ENCODE results near the gene ETFDH.
"Not testable (repeated sequence)": the region's sequence is repeated elsewhere in the genome, so short reads cannot be mapped to it uniquely, and the experiment has no call there.

Gene ETFDH

DNA sequence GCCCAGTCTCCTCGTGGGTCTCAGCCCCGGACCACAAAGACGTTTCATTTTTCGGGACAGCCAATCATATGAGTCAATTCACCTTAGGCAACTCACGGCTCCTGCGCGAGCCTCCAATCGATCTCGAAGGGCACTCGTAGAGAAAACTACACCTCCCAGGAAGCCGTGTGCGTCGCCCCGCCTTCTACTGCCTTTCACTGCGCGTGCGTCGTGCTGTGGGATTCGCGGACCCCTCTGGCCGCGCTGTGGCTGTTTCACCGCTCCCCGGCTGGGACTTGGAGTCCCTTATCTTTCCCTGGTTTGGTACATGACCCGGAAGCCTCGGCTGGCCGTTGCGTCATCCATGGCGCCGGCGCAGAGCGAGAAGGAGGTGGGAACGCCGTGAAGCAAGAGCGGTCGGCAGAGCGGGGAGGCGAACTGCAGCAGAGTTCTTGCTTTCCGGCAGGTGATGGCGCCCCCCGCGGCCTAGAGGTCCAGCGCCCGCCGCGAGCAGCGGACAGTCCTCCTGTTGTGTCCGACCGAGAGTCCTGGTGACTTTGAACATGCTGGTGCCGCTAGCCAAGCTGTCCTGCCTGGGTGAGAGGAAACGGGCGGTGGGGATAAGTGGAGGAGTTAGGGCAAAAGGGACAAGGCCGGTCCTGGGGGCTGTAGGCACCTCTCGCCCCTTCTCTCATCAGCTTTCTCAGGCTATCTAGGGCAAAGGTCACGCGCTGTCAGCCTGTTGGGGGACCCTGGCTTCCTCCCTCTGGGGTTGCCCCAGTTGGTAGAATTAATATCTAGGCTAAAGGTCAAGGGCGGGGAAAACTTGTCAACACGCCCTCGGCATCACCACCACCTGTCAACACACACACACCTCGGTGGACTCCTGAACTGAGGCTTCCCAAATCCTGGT, at the start of gene ETFDH:
Gene ETFDH (plus strand): TSS at position 382 of the 892 bp plus-strand sequence. CDS start 161 bp downstream, at position 543.
- DNase-seq (ENCODE audit: low read depth in 3 of 3), result peak; percentile 90 to 98 (median 94)

DNA sequence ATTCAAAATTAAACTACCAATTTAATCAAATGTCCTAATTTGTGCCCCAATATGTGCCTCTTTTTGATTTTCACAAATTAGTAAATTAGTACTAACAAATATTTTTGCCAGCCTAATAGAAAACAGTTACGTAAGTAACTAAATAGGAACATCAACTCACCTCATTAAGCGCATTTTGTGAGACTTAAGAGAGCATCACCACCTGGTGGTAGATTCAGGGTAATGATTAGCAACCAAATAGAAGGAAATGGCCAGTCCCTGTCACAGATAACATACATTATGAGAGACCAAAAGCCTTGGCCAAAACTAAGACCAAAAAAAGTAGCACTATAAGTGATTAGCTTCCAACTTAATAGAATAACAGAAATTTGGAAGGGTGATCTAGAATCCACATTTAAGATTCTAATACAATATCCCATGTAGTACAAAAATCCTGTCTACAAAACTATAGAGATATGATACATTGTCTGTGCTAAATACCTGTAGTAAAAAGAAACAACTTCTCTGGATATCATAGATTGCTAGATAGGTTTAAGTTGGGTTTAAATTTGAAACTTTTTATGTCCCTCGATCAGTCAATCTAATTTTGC, 47.1 kb upstream of the ETFDH start:
- DNase-seq (ENCODE audit: low read depth in 3 of 3), result no peak

DNA sequence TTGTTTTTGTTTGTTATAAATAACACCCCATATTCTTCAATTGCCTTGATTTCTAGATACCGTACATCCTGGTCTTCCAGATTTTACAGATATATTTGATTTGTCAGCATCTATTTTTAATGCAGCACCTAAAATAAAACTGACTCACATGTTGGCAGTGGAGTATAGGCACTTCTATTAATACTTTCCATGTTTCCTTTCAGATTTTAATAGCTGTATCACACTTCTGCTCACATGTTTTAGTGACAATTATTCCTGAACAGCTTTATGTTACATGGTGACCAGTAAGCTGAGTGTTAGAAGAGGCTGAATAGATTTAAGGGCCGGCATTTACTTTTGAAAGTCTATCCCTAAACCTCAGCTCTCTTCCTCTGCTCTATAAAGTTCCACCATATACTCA, 46.6 kb upstream of the ETFDH start:
- DNase-seq (ENCODE audit: low read depth in 3 of 3), result no peak

DNA sequence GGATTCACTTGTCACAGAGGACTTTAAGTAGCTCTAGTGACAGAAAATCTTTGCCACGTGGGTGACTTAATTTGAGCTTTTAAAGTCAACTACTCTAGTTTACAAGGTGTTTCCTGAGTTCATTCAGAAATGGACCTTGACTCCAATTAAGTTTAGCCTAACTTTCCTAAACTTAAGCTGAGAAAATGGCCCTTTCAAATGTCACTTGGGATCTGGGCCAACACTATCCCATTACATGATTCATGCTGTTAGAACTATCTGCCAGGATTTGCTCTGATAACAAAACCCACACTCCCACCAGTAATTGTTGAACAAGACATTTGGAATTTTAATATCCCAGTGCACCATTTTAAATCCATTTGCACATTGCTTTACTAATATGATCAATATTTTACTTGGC, 41.2 kb upstream of the ETFDH start:
- no peak for DNase-seq (ENCODE audit: low read depth in 3 of 3)

DNA sequence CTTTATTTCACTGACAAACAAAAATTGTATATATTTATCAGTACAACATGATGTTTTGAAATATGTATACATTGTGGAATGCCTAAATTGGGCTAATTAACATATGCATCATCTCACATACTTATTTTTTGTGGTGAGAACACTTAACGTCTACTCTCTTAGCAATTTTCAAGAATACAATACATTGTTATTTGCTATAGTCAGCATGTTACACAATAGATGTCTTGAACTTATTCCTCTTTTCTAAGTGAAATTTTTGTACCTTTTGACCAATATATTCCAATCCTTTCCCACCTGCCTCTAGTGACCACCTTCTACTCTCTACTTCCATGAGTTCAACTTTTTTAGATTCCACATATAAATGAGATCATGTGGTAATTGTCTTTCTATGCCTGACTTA, 35.5 kb upstream of the ETFDH start:
- no peak for DNase-seq (ENCODE audit: low read depth in 3 of 3)

DNA sequence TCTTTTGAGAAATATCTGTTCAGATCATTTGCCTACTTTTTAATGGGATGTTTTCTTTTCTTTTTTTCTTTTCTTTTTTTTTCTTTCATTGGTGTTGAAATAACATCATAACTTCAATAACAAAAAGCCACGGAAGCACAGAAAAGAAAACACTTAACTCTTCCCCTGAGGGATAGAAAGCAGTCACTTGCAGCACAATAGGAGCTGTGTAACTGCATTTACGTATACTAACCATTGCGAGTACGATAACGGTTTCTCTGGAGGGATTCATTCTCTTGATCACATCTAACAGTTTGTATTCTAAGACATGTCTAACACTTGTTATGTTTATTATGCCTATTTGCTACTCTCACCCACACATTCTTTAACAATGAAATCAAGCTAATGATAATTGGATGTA, 27.7 kb upstream of the ETFDH start:
- no peak for DNase-seq (ENCODE audit: low read depth in 3 of 3)

DNA sequence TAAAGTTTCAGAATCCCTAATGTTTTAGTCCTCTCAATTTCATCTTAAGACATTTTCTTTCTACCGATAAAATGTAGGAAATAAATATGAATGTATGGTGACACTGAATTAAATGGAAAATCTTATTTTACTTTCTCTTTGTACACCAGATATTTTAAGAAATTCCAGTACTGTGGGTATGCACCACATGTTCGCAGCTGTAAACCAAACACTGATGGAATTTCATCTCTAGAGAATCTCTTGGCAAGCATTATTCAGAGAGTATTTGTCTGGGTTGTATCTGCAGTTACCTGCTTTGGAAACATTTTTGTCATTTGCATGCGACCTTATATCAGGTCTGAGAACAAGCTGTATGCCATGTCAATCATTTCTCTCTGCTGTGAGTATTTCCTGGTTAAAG, 27.3 kb upstream of the ETFDH start:
- no peak for DNase-seq (ENCODE audit: low read depth in 3 of 3)

DNA sequence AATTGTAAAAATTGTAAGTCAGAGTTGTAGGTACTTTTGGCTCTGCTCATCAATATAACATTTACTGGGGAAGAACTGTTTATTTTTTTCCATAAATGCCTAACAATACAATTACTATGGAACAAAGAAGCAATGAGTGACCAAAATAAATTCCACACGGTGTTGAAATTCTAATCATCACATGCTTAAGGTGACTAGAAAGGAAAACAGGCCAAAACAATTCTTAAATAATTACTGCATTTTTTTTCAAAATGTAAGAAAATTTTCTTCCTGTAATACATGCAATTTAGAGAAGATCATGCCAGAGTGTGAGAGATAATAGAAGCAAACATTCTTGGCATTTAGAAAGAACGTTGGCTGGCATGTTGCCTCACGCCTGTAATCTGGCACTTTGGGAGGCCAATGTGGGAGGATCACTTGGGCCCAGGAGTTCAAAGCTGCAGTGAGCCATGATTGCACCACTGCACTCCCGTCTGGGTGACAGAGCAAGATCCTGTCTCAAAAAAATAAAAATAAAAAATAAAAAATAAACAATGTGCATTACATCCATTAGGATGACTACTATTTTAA, 22.9 kb upstream of the ETFDH start:
- no peak for DNase-seq (ENCODE audit: low read depth in 3 of 3)

DNA sequence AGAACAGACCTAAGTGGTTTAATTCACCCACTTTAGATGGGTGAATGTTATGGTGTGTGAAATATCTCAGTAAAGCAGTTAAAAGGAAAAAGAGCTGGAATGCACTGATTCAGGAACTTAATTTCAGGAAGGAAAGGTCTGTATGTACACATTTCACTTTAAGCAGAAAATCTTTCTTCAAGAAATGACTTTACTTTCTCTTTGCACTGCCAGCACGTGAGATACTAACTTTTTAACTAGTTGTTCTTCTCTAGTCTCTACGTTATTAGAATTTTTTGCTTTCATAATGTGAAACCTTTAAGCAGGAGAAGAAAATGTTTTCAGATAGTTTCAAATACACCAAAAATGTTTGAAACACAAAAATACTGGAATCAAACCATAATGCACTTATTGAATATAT, 19.2 kb upstream of the ETFDH start:
- DNase-seq (ENCODE audit: low read depth in 3 of 3), result no peak

DNA sequence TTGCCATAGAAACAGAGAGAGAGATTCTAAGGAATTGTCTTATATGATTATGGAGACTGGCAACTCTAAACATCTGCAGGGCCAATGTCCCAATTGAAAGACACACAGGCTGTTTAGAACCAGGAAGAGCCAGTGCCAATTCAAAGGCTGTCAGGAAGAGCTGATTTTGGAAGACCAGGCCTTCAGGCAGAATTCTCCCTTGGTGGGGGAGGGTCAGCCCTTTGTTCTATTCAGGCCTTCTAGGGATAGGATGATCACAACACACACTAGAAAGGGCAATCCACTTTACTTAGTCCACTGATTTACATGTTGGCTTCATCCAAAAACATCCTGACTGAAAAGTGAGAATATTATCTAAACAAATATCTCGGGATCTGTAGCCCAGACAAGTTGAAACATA, 15.7 kb upstream of the ETFDH start:
- no peak for DNase-seq (ENCODE audit: low read depth in 3 of 3)

DNA sequence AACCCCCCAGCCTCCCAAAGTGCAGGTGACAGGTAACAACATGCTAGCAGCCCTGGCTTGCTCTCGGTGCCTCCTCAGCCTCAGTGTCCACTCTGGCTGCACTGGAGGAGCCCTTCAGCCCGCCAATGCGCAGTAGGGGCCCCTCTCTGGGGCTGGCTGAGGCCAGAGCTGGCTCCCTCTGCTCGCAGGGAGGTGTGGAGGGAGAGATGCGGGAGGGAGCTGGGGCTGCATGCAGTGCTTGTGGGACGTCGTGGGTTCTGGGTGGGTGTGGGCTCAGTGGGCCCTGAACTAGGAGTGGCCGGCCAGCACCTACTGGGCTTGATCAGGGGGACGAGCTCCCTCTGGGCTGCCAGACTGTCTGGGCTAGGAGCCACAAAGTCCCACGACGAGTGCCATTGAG, 14.8 kb upstream of the ETFDH start:
- DNase-seq (ENCODE audit: low read depth in 3 of 3), result no peak

DNA sequence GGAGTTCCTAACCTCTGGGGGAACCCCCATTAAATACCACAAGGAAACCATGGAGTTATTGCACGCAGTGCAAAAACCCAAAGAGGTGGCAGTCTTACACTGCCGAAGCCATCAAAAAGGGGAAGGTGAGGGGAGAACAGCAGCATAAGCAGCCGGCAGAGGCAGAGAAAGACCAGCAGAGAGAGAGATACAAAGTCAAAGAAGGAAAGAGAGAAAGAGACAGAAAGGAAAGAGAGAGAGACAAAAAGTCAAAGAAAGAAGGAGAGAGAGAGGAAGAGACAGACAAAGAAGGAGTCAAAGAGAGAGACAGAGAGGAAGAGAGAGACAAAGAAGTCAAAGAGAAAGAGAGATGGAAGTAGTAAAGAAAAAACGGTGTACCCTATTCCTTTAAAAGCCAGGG, 8.8 kb upstream of the ETFDH start:
- not testable (repeated sequence) for DNase-seq (ENCODE audit: low read depth in 3 of 3)

DNA sequence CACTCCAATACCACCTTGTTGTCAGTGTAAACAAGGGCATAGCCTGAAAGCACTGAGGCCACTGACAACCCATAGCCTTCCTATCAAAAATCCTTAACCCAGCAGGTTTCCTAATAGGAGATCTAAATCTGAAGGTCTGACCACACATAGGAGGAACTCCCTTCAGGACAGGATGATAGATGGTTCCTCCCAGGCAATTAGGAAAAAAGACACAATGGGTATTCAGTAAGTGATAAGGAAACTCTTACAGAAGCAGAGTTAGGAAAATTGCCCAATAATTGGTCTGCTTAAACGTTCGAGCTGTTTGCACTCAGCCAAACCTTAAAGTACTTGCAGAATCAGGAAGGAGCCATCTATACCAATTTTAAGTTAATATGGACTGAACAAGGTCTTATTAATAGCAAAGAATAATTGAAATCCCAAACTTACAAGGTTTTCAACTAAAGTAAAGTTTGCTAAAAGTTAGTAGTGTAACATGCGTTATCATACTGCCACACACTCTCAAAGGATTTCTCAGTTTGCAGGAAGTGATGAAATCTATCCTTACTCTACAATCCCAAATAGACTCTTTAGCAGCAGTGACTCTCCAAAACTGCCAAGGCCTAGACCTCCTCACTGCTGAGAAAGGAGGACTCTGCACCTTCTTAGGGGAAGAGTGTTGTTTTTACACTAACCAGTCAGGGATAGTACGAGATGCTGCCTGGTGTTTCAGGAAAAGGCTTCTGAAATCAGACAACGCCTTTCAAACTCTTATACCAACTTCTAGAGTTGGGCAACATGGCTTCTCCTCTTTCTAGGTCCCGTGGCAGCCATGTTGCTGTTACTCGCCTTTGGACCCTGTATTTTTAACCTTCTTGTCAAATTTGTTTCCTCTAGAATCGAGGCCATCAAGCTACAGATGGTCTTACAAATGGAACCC, 8.1 kb upstream of the ETFDH start:
- not testable (repeated sequence) for DNase-seq (ENCODE audit: low read depth in 3 of 3)

DNA sequence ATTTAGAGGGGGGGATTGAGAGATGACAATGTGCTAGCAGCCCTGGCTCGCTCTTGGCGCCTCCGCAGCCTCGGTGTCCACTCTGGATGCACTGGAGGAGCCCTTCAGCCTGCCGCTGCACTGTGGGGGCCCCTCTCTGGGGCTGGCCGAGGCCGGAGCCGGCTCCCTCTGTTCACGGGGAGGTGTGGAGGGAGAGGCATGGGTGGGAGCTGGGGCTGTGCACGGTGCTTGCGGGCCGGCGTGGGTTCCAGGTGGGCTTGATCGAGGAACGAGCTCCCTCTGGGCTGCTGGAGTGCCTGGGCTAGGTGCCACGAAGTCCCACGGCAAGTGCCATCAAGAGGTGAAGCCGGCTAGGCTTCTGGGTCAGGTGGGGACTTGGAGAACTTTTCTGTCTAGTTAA, 7.3 kb upstream of the ETFDH start:
- DNase-seq (ENCODE audit: low read depth in 3 of 3), result no peak

DNA sequence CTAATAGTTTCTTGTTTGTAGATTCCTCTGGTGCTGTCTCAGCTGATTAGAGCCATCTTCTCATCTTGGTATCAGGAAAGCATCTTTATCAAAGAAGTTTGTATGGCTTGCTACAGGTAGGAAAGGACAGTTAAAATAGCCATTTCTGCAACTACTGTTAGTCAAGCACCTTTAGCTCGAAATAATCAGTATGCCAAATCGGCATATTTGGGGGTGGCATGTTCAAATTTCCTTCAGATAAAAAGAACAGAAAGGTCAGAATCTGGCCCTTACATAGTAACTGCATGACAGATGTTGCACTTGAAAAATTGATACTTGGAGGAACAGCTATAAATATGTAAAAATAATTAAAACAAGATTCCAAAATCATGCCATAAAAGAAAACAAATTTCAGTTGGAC, 5.2 kb upstream of the ETFDH start:
- no peak for DNase-seq (ENCODE audit: low read depth in 3 of 3)

DNA sequence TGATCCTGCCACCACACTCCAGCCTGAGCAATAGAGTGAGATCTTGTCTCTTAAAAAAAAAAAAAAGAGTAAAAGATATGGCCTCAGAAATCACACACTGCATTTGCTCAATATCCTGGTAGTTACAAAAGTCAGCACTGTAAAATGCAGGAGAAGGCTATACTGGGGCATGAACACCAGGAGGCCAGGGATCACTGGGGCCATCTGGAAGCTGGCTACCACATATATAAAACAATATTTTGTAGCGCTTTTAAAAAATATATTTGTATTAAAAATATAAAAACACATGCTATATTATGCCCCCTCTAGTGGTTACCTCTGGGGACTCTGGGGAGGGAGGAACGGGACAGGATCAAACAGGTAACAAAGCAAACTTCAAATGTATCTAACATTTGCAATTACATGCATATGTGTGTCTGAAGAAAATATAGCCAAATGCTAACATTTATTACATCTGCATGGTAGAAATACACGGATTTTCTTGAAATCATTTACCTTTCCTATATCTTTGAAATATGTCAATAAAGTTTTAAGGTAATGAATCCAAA, 4.4 kb upstream of the ETFDH start:
- DNase-seq (ENCODE audit: low read depth in 3 of 3), result no peak

DNA sequence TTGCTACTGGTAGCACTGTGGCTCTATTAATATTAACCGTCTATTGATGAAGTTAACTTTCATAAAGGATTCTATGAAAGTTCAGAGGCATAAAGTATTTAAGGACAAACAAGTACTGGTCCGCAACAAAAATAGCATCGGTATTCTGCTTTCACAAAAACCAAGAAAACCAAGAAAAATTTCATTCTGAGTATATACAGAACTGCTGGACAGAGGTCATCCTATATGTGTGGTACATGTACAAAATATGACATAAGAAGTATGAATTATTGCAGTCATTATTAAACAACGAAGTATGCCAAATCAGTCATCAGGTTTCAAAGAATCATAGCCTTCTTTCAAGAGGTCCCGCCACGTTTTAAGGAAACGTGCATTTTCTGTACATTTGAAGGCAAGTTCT, 2.8 kb upstream of the ETFDH start:
- DNase-seq (ENCODE audit: low read depth in 3 of 3), result no peak

DNA sequence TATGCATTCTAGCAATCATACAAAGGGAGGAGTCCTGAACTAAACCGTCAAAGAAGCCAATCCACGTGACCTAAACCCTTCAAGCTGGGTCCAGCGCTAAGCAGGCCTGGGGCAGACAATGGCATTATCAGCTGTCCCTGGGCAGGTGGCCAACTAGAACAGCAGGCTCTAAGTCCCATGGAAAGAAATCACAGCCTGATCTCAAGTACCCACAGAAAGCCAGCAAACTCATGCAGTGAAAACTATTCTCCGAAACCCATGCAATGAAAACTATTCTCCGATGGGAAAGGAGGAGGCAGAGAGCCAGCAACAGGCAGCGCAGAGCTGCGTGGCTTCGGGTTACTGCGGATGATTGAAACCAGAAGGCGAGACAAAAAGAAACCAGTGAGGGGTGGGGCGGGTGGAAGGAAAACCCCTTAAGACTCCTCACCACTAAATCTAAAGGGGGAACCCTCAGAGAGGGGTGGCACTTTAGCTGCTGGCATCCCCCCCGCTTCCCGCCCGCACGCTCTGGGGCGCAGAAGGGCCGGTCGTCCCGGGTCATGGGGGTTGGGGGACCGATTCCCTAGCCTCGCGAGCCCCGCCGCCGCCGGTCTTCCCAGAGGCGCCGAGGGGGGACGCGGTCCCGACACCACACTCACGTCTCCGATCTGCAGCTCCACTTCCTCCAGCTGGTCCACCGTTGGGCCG, 976 bp upstream of the ETFDH start:
- peak; percentile 26 to 44 (median 38) for DNase-seq (ENCODE audit: low read depth in 3 of 3)

DNA sequence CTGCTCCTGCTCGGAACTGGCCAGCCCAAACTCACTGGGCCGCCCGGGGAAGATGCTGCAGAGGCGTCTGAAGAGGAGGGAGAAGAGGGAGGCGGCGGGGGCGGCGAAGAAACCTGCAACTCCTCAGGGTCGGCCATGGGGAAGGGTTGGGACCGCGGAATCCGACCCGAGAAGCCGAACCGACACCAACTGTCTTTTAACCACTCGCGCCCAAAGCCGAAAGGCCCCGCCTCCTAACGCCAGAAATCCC, 506 bp upstream of the ETFDH start, which contains the start of gene C4orf46:
Gene C4orf46 (minus strand): TSS at position 223 of the 250 bp plus-strand sequence. CDS start 86 bp downstream, at position 137.
- DNase-seq (ENCODE audit: low read depth in 3 of 3), result no peak

DNA sequence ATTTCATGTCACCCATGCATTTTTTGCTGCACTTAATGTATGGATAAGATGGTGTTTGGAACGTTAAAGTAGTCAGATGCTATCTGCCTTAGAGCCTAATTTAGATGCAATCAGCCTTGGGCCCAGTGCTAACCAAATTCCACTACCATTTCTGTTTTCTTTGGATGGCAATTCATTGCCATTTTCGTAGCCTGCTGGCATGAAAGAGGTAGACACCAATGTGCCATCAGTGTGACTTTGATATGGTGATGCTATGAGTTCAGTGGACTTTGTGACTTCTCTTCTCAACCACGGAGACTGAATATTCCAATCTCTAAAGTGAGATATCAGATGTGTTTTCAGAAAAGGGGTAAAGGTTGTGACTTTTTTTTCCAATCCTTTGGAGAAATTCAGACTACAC, 1.5 kb downstream of the ETFDH start:
- no peak for DNase-seq (ENCODE audit: low read depth in 3 of 3)

DNA sequence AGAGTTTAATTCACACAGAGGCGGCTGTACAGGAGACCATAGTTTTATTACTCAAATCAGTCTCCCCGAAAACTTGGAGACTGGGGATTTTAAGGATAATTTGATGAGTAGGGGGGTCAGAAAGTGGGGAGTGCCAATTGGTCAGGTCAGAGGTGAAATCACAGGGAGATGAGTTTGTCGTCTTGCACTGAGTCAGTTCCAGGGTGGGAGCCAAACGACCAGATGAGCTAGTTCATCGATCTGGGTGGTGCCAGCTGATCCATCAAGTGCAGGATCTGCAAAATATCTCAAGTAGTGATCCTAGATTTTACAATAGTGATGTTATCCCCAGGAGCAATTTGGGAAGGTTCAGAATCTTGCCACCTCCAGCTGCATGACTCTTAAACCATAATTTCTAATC, 4.0 kb downstream of the ETFDH start:
- no peak for DNase-seq (ENCODE audit: low read depth in 3 of 3)
